Amniotic epithelial cell (primary cell): Measurements from ENCODE around the gene MYF6.

Experiments
- DNase-seq: peaks from one replicate; pipeline ENCODE4 v3.0.0-alpha.2; 2010; ENCODE audit warnings: low read depth

The MYF6 gene

GRCh38 chr12:80707126-80707829 is at the start of gene MYF6:
Gene MYF6 (plus strand): TSS chr12:80707634. CDS start chr12:80707720, 86 bp downstream.
- DNase-seq, result no peak

- peak; percentile 90 for DNase-seq
These were observed 47.8 kb upstream of the MYF6 start for GRCh38 chr12:80659512-80660063.

GRCh38 chr12:80662586-80662985 is 44.8 kb upstream of the MYF6 start:
- DNase-seq, result no peak

GRCh38 chr12:80670214-80670613 is 37.2 kb upstream of the MYF6 start:
- no peak for DNase-seq

GRCh38 chr12:80676042-80676636 is 31.3 kb upstream of the MYF6 start:
- DNase-seq, result peak; percentile 72

GRCh38 chr12:80676856-80677255 is 30.6 kb upstream of the MYF6 start:
- DNase-seq, result no peak

GRCh38 chr12:80677994-80678393 is 29.4 kb upstream of the MYF6 start:
- DNase-seq, result no peak

GRCh38 chr12:80679346-80680131 is 27.9 kb upstream of the MYF6 start:
- no peak for DNase-seq

- DNase-seq, result no peak
These were observed 26.1 kb upstream of the MYF6 start for GRCh38 chr12:80681287-80681686.

GRCh38 chr12:80681786-80682185 is 25.6 kb upstream of the MYF6 start:
- no peak for DNase-seq

GRCh38 chr12:80684077-80684495 is 23.3 kb upstream of the MYF6 start:
- no peak for DNase-seq

GRCh38 chr12:80690090-80690489 is 17.3 kb upstream of the MYF6 start:
- no peak for DNase-seq

- DNase-seq, result no peak
These were observed 16.9 kb upstream of the MYF6 start for GRCh38 chr12:80690513-80690912.

GRCh38 chr12:80692114-80692513 is 15.3 kb upstream of the MYF6 start:
- no peak for DNase-seq

GRCh38 chr12:80697270-80697887 is 10.1 kb upstream of the MYF6 start:
- DNase-seq, result no peak

GRCh38 chr12:80698256-80698655 is 9.2 kb upstream of the MYF6 start:
- DNase-seq, result no peak

- DNase-seq, result no peak
These were observed 8.4 kb upstream of the MYF6 start for GRCh38 chr12:80698847-80699542.

- DNase-seq, result no peak
These were observed 7.1 kb upstream of the MYF6 start for GRCh38 chr12:80700327-80700726.

GRCh38 chr12:80701388-80701787 is 6.0 kb upstream of the MYF6 start:
- DNase-seq, result no peak

- DNase-seq, result peak; percentile 84
These were observed 4.3 kb upstream of the MYF6 start for GRCh38 chr12:80702889-80703805.

GRCh38 chr12:80704420-80704819 is 3.0 kb upstream of the MYF6 start:
- DNase-seq, result no peak
